Measurements from ENCODE around the gene SNX19. TPM values are rescaled to one million over a fixed set of nuclear protein-coding genes. Genes with fewer than 3 reads are reported as not detected.

SNX19 gene
- total RNA-seq, 1 experiment from 2014 or later, result 79.3 TPM

DNA sequence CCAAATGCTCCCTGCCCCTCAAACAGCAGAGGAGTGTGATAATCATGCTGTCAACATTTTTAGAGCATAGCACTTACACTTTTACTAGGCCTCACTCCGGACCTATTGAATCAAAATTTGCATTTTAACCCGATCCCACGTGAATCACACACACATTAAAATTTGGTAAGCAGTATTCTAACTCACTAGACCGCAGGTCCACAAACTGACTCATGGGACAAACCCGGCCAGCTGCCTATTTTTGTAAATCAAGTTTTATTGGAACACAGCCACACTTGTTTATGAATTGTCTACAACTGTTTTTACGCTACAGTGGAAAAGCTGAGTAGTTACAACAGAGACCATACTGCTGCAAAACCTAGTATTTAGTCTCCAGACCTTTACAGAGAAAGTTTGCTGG is 43.3 kb downstream of the SNX19 start:
- H3K4me1 ChIP-seq (ENCODE audit: control insufficient read depth, insufficient read depth, low read length), result no peaks in the 10 kb centered on the region
- TF ChIP-seq REST (IDR thresholded peaks at IDR 0.05; ENCODE audit: insufficient read depth in 1 of 2, low read depth in 2 of 2, low read length in 1 of 2), result no peak
- no peak for TF ChIP-seq TCF7L2 (IDR thresholded peaks at IDR 0.05; ENCODE audit: low read depth, low read length)
- TF ChIP-seq CTCF (IDR thresholded peaks at IDR 0.05), result no peak
- ATAC-seq (no peak), DNase-seq (ENCODE audit: low read depth, low spot score) (no peak)
- no peaks in the 10 kb centered on the region for H3K27me3 ChIP-seq (ENCODE audit: control insufficient read depth, insufficient read depth, low read length)
- no peak overlapping the region for H3K27ac ChIP-seq (ENCODE audit: low read length)
- CTCF ChIA-PET, result interaction anchor here (1.6 kb wide), 1 partner anchor 11 kb away, joined by 3 read pairs; no protein-coding TSS in a partner anchor
- in situ Hi-C loops (cut with HindIII; ENCODE audit: low pct_unique_long_range_greater_than_20kb, low sequenced_read_pairs), result no loop called here
- H3K9me3 ChIP-seq (ENCODE audit: control insufficient read depth, insufficient read depth, low read depth, low read length), result no peaks in the 10 kb centered on the region
- no peak overlapping the region for H3K4me3 ChIP-seq (ENCODE audit: low read depth in 2 of 2, low read length in 2 of 2)
- intact Hi-C loops (cut with micrococcal nuclease; ENCODE audit: unreplicated experiment), result no loop called here
- POLR2A ChIA-PET, result no interaction called here
- H3K36me3 ChIP-seq (ENCODE audit: control insufficient read depth, insufficient read depth, low read length), result peaks cover 14% of the 10 kb centered on the region
- BruUV-seq (replicated peaks), result no TSS peak

- H3K9me3 ChIP-seq (ENCODE audit: control insufficient read depth, insufficient read depth, low read depth, low read length), result no peaks in the 10 kb centered on the region
- TF ChIP-seq CTCF (IDR thresholded peaks at IDR 0.05), result no peak
- TF ChIP-seq SIN3A (IDR thresholded peaks at IDR 0.05; ENCODE audit: borderline replicate concordance, insufficient read depth, low read depth, low read length), result no peak
- TF ChIP-seq TCF7L2 (IDR thresholded peaks at IDR 0.05; ENCODE audit: low read depth, low read length), result no peak
- no peak for TF ChIP-seq REST (IDR thresholded peaks at IDR 0.05; ENCODE audit: insufficient read depth in 1 of 2, low read depth in 2 of 2, low read length in 1 of 2)
- H3K4me1 ChIP-seq (ENCODE audit: control insufficient read depth, insufficient read depth, low read length), result no peaks in the 10 kb centered on the region
- ATAC-seq (no peak), DNase-seq (ENCODE audit: low read depth, low spot score) (no peak)
- no TSS peak for BruUV-seq (replicated peaks)
- H3K27me3 ChIP-seq (ENCODE audit: control insufficient read depth, insufficient read depth, low read length), result no peaks in the 10 kb centered on the region
- CTCF ChIA-PET, result no interaction called here
- intact Hi-C loops (cut with micrococcal nuclease; ENCODE audit: unreplicated experiment), result no loop called here
- H3K36me3 ChIP-seq (ENCODE audit: control insufficient read depth, insufficient read depth, low read length), result peaks cover 9% of the 10 kb centered on the region
- POLR2A ChIA-PET, result no interaction called here
- H3K4me3 ChIP-seq (ENCODE audit: low read depth in 2 of 2, low read length in 2 of 2), result no peak overlapping the region
- H3K27ac ChIP-seq (ENCODE audit: low read length), result no peak overlapping the region
- in situ Hi-C loops (cut with HindIII; ENCODE audit: low pct_unique_long_range_greater_than_20kb, low sequenced_read_pairs), result no loop called here
Measured at GRCh38 chr11:130872513-130872912, 43.8 kb downstream of the SNX19 start.

Data from Panc1 (cell line).